Middle frontal gyrus (tissue), 1 donor: Measurements from ENCODE around the gene TFEB.

ENCODE experiments used
- DNase-seq: peaks from one replicate; pipeline ENCODE4 v3.0.0-alpha.2; 2015; ENCODE audit warnings: low spot score; ENCODE audit errors: extremely low spot score

Gene TFEB

DNA sequence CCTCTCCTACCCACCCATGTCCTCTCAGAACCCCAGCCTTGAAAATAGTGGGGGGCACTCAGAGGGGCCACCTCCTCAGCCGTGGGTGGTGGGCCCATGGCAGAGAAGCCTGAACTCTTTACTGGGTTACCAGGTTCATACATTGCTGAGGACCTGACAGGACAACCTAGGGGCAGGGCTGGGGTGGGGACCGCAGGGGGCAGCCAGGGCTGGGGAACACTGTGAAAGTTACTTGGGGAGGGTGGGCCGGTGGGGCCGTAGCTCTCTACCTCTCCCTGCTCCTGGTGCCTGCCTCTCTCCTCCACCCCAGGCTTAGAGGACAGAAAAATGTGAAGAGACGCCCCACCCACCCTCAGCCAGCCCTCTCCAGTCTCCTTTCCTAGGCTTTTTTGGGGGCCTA, 81.7 kb downstream of the TFEB start:
- DNase-seq = no peak

- DNase-seq = no peak
These were observed 82.3 kb downstream of the TFEB start for GRCh38 chr6:41652866-41653652.

DNA sequence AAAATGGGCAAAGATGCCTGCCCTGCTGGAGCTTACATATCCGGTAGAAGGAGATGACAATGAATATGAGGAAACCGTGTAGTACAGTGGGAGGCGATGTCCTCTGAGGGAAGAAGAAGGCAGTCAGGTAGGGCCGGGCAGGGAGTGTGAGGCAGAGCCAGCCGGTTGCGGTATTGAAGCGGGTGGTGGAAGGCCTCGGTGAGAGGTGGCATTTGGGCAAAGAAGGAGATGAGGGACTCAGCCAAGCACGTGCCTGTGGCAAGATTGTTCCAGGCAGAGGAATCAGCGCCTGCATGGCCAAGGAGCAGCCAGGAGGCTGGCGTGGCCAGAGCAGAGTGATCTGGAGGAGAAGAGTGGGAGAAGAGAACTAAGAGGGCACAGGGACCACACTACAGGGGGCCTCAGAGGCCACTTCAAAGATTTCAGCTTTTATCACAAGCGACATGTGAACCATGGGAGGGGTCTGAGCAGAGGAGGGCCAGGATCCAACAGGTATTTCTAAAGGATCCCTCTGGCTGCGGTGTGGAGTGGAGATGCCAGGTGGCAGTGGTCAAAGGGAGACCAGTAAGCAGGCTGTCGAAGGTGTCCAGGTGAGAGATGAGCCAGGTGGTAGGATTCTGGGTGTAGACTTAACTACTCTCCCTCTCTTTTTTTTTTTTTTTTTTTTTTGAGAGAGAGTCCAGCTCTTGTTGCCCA, 83.3 kb downstream of the TFEB start:
- no peak for DNase-seq

GRCh38 chr6:41651246-41651961, 84.0 kb downstream of the TFEB start:
- no peak for DNase-seq

DNA sequence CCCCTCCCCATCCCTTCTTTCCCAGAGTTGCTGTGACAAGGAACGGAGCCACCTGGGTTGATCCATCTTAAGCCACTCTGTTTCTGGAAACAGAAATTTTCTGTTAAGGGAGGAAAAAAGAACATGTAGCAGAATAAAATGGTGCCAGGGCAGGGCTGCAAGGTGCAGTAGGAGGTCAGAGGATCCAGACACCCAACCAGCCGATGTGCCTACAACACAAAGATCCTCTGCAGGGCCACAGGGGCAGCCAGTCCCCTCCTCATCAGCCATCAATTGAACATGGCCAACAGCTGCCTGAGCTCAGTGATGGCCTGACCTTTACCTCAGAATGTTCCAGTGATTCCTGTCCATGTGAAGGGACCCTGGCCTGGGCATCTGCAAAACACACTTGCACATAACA, 85.3 kb downstream of the TFEB start:
- DNase-seq = no peak

GRCh38 chr6:41649596-41649995, 85.8 kb downstream of the TFEB start:
- no peak for DNase-seq

DNA sequence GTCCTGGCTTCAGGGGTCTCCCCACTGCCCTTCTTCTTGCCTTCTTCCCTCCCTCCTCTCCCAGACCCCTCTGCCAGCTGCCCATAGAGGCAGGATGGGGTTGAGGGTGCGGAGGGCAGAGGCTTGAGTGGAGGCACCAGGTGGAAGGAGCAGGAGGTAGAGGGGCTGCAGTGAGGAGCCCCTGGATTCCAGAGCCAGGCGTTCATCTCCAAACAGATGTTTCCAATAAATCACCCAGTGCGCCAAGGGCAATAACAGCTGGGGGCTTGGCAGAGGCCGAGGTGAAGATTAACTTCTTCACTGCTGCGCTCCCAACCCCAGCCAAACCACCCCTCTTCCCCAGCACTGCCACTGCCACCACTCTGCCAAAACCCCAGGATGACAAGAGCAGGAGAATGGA, 86.5 kb downstream of the TFEB start:
- no peak for DNase-seq

DNA sequence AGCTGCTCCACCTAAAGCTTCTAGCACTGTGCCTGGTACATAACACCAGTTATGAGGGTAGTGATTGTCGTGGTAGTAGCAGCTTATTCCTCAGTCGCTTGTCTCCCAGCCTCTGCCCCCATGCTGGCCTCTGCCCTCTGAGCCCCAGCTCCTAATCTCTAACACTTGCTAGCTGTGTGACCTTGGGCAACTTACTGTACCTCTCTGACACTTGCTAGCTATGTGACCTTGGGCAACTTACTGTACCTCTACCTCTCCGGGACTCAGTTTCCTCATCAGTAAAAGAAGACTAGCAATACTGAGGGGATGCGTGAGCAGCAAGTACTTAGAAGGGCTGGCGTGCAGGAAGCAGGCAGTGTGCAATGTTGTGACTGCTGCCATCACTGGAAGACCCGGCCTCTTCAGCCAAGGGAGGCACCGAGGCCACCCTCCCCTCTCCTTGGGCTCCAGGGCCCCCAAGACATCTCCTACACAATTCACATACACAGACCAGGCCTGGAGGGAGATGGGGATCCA, 87.3 kb downstream of the TFEB start:
- no peak for DNase-seq

DNA sequence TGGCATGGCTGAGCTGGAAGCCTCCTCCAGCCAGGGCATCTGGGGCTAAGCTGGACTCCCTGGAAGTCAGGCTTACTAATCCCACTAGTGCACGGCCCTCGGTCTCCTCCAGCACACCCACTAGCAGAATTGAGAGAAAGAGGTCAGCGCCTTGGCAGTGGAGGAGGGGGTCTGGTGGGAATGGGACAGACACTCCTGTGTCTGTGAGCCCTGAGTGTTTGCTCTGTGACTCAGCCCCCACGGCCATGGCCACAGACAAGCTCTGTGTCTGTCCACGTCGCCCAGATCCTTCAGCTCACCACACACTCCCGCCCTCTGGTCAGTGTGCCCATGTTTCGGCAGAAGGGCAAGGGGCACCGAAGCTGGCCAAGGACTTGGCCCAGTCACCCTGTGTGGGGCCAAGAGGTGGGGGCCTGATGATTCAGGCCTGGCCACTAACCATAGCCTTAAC, 88.3 kb downstream of the TFEB start:
- no peak for DNase-seq

DNA sequence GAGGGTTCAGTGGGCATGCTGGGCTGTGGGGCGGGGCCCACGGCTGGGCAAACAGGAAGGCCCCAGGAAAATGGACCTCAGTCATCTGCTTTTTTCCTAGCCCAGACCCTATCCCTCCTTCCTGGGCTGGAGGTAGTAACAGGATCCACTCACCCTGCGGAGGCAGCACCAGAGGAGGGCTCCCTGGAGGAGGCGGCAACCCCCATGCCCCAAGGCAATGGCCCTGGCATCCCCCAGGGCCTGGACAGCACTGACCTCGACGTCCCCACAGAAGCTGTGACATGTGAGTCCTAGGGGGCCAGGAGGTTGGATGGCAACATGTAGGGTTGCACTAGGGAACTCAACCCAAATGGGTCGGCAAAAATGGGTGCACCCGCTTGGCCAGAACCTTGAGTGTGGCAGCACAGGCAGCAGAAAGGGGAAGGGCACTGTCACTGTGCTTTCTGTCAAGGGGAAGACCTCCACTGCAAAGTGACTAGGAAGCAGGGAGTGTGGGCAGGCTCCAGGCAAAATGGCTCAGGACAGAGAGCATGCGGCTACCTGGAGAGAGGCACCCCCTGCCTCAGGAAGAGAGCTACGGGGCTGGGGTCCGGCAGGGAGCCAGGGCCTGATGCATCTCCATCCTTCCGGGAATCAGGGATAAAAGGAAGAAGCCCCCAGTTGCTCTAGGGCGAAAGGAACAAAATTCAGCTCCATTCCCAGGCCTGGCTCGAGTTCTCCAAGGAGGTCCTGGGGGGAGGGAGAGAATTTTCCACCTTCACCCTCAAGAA, 89.2 kb downstream of the TFEB start:
- no peak for DNase-seq

DNA sequence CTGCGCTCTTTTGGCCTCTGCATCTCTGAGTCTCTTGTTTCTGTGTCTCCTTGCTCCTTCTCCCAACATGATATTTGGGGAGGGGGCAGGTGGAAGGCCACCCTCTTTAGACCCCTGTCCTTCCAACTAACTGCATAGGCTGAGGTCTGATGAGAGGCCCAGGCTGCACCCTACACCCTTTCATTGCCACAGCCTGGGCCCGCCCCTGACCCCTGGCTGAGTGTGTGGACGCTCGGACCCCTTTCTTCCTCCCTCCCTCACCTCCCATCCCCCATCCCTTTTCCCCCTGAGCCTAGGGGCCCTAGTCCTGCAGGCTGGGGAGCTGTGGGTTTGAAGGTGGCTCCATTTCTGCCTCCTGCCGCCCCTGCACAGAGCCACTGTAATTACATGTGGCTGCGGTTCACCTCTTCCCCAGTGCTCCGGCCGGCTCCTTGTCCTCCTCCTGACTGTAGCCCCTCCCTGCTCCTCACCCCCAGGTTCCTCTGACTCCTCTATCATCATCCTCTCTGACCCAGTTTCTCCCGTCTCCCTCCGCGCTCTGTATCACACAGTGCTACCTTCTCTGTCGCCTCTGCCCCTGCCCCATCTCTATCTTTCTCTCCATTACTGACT, 90.3 kb downstream of the TFEB start:
- no peak for DNase-seq

DNA sequence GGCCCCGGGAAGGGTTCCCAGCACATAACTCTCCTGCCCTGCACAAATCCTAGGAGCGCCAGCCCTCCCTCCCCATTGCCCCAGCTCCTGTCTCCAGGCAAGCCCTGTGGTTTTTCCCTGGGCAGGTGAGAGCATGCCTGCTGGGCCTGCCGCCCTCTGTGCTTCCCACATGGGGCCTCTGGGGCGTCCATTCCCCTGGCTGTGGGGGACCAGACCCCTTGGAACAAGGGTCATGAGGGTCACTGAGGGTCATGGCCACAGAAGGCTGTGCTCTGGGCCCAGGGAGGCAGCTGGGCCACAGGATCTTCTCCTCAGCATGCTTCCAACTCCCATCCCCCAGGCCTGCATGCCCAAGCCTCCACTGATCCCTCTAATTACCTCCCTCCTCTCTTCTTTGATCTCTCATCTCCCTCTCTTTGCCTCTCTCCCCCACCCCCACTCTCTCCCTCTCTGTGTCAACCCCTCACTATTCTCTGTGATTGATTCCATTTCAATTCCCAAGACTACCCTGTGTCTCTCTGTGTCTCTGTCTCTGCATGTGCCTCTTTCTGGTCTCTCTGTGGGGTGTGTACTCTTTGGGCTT, 91.0 kb downstream of the TFEB start:
- no peak for DNase-seq

DNA sequence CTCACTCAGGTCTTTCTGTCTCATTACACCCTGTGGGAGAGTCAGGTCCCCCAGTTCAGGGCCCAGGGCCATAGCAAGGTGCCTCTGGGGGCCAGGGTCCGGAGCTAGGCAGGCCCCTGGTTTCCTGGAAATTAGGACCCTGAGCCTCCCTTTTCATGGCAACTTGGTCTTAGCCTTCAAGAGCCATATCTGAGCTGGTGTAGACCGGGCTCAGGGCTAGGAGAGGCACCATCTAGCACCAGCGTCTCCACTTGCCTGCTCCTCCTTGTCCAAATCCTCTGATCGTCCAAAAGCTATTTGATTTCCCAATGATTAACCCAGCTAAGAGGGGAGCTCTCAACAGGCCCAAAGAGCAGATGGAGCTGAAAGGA, 91.5 kb downstream of the TFEB start:
- no peak for DNase-seq

- DNase-seq = no peak
These were observed 92.2 kb downstream of the TFEB start for GRCh38 chr6:41642960-41643898.

DNA sequence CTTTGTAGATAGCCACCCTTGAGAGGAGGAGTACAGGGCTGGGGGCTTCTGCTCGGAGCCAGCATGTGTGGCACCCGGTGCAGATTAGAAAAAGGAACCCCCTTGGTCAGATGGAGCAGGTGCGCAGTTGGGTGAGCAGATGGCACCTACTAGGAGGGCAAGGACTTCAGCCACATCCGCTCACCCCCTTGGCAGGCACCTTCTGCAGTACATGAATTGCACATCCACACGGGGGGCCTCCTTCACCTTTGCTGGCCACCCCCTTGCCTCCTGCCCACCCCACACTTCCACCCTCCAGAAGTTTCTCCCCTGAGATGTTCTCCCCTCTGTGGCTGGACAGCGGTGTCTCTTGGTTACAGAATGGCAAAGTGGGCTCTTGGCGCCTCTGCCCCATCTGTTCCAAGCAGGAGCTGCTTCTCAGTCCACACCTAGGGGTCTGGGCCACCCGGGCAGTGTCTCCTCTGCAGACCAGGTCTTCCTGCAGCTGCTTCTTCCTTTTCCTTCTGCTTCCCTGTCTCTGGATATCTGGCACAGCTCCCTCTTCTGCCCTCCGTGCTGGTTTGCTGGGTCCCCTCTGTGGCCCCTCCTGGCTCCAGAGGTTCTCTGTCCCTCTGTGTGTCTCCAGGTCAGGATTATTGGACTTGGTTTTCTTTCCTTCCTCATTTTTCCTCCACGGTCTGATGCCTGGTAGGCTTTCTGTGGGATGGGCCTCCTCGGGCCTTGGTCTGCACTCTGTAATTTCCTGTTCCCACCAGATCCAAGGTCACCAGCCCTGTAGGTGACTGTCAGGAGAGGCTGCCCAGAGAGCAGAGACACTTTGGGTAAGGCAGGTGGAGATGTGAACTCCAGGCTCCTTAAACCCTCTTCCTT, 93.1 kb downstream of the TFEB start:
- no peak for DNase-seq

GRCh38 chr6:41641352-41641925, 94.0 kb downstream of the TFEB start:
- DNase-seq = no peak

GRCh38 chr6:41640426-41640825, 95.0 kb downstream of the TFEB start:
- DNase-seq = no peak

DNA sequence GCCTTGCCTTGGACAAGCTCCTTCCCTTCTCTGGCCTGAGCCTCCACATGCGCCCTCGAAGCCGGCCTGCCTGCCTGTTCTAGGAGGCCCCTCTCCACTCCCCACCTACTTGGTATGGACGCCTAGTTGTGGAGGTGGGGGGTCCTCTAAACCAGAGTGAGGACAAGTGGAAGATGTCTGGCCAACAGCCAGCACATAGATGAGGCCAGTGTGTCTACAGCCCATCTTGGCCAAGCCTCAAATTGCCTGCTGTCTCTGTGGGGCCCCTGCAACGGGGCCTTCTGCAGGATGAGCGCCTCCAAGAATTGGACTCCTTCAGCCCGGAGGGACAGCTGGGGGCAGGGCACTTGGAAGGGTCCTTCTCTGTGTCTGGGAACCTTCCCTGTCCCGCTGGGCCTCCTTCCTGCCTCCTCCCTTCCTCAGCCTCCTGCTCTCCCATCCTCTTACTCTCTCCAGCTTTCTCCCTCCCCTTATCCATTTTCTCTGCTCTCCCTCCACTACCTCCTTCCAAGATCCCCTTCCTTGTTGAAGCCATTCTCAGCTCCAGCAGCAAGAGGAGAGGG, 95.5 kb downstream of the TFEB start:
- DNase-seq = no peak
